ENCODE results near the gene MAPKAPK2. TPM values are rescaled to one million over a fixed set of nuclear protein-coding genes. Genes with fewer than 3 reads are reported as not detected.

MAPKAPK2 gene
- total RNA-seq, 1 donor from 2014 or later: 62.4 TPM

DNA sequence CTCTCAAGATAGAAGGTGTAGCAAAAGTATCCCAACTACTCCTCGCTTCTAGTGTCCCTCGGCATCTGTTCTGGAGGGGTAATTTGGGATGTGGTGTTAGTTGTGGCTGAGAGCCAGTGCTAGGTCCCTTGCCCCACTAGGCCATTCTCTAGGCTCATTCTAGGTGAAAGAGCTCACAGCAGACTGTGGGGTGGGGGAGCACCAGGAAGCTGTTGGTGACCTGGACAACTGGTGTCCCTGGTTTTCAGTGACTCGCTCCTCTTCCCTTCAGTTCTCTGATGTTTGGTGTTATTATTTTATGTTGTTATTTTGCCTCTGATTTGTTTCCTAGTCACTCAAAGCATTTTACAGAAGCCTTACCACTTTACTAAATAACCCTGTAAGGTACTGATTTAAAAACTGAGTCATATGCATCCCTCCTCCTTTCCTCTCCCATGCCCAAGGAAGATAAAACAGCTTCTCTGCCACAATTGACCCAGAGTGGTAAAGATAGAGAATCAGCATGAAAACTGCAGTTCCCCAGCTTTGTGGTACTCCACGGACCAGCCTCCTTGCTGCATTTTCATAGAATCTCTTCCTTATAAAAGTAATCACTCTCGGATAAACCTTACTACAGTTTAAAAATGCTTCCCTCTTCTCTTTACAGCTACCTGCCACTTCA is 35.3 kb upstream of the MAPKAPK2 start:
- no peaks in the 10 kb centered on the region for H3K9me3 Mint-ChIP-seq (ENCODE audit: unreplicated experiment)
- DNase-seq (ENCODE audit: extremely low spot score, unreplicated experiment): no peak
- H3K4me3 Mint-ChIP-seq (ENCODE audit: unreplicated experiment): no peak overlapping the region
- H3K27me3 Mint-ChIP-seq (ENCODE audit: unreplicated experiment): no peaks in the 10 kb centered on the region
- H3K27ac Mint-ChIP-seq (ENCODE audit: unreplicated experiment): no peak overlapping the region
- peaks cover 7% of the 10 kb centered on the region for H3K4me1 Mint-ChIP-seq (ENCODE audit: unreplicated experiment)
- TF ChIP-seq, protein P1, sequence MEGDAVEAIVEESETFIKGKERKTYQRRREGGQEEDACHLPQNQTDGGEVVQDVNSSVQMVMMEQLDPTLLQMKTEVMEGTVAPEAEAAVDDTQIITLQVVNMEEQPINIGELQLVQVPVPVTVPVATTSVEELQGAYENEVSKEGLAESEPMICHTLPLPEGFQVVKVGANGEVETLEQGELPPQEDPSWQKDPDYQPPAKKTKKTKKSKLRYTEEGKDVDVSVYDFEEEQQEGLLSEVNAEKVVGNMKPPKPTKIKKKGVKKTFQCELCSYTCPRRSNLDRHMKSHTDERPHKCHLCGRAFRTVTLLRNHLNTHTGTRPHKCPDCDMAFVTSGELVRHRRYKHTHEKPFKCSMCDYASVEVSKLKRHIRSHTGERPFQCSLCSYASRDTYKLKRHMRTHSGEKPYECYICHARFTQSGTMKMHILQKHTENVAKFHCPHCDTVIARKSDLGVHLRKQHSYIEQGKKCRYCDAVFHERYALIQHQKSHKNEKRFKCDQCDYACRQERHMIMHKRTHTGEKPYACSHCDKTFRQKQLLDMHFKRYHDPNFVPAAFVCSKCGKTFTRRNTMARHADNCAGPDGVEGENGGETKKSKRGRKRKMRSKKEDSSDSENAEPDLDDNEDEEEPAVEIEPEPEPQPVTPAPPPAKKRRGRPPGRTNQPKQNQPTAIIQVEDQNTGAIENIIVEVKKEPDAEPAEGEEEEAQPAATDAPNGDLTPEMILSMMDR (IDR thresholded peaks at IDR 0.05): no peak
- peaks cover 3% of the 10 kb centered on the region for H3K36me3 Mint-ChIP-seq (ENCODE audit: unreplicated experiment)

DNA sequence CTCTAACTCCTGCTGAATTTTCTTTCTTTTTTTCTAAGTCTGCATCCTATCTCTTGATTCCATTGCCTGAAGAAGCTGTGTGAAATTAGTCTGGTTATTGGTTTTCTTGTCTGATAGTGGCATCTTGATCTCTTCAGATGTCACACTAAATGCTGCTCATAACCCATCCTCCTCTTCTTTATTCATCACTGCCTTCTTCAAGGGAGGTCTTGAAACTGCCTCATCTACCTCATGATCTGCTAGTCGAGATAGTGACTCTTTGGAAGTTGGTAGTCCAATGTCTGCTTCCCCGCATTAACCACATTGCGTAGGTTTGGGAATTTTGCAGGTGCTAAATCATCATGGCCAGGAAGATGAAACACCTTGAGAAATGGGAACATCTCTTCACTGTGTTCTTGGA is 33.7 kb upstream of the MAPKAPK2 start:
- TF ChIP-seq, protein P1 (IDR thresholded peaks at IDR 0.05): no peak
- Mint-ChIP-seq H3K27me3 (ENCODE audit: unreplicated experiment) (no peaks in the 10 kb centered on the region), H3K4me1 (ENCODE audit: unreplicated experiment) (peaks cover 20% of the 10 kb centered on the region), H3K9me3 (ENCODE audit: unreplicated experiment) (no peaks in the 10 kb centered on the region), H3K36me3 (ENCODE audit: unreplicated experiment) (peaks cover 3% of the 10 kb centered on the region), H3K27ac (ENCODE audit: unreplicated experiment) (no peak overlapping the region), H3K4me3 (ENCODE audit: unreplicated experiment) (no peak overlapping the region)
- DNase-seq (ENCODE audit: extremely low spot score, unreplicated experiment): no peak

DNA sequence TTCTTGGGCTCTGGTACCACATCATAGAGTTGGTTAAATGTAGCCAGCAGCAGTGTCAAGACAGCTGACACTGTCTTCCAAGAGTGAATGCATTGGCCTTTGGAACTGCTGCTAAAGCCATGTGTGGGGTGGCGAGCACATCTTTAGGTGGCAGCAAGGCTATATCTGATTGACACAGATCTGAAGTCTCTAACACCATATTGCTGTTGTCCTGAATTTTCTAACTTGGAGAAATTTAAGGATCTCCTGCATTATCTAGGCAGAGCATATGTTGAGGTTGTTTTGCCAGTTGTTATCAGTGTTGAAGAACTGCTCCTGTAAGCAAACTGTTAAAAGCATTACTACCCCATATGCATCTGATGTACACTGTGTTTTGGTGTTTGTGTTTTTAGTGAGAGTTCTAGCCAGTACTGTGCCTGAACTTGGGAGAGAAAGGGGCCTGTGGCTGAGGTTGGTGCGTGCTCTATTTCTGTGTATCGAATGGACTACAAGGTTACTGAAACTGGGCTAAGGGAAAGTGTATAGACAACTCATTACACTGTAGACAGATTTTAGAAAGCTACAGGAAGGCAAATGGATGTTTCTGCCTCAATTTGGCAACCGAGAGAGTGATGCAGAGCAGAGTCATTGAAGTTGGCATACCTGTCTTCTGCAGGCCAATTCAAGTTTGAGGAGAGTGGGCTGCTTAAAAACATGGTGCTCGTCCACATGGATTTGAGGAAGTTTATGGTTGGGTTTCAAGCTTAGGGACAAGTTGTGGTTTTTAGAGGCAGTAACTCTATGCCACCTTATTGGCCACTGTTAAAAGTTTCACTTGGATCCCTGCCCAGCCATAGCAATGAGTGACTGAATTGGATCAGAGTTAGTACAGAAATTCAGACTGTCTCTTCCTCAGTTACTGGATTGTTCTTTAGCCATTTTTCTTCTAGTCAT is 32.5 kb upstream of the MAPKAPK2 start:
- H3K4me3 Mint-ChIP-seq (ENCODE audit: unreplicated experiment): no peak overlapping the region
- peaks cover 4% of the 10 kb centered on the region for H3K27me3 Mint-ChIP-seq (ENCODE audit: unreplicated experiment)
- DNase-seq (ENCODE audit: extremely low spot score, unreplicated experiment): no peak
- H3K27ac Mint-ChIP-seq (ENCODE audit: unreplicated experiment): no peak overlapping the region
- H3K4me1 Mint-ChIP-seq (ENCODE audit: unreplicated experiment): peaks cover 20% of the 10 kb centered on the region
- peaks cover 3% of the 10 kb centered on the region for H3K36me3 Mint-ChIP-seq (ENCODE audit: unreplicated experiment)
- TF ChIP-seq, protein P1 (IDR thresholded peaks at IDR 0.05): no peak
- no peaks in the 10 kb centered on the region for H3K9me3 Mint-ChIP-seq (ENCODE audit: unreplicated experiment)

DNA sequence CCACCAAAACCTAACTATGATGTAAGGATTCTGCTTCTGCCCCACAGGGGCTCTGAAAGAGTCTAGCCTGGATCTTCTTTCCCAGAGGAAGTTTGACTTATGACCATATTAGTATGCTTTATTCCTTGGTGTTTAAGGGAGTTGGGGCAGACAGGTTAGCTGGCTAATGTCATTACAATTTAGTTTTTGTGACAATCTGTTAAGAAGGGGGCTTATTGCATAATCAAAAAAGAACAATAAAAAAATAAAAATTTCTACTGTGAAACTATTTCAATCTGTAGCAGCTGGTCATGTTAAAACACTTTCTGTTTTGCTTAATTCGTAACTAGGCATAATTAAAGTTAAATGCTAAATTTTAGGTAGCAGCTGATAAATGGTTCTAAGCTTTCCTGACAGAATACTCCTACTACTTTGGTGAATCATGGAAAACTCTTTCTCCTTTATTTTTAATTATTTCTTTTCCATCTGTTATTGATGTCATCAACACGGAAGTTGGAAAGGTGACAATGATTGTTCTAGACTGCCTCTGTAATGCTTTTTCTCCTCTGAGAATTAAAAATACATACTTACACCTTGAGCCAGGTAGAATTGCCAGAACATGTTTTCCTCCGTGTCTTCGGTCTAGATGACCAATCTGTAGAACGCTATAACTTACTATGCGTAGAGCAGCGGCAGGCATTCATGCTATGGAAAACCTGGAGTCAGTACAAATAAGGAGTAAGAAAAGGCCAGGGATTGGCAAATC is 30.8 kb upstream of the MAPKAPK2 start:
- no peaks in the 10 kb centered on the region for H3K36me3 Mint-ChIP-seq (ENCODE audit: unreplicated experiment)
- no peak overlapping the region for H3K4me3 Mint-ChIP-seq (ENCODE audit: unreplicated experiment)
- peaks cover 20% of the 10 kb centered on the region for H3K4me1 Mint-ChIP-seq (ENCODE audit: unreplicated experiment)
- TF ChIP-seq, protein P1 (IDR thresholded peaks at IDR 0.05): no peak
- peaks cover 19% of the 10 kb centered on the region for H3K27me3 Mint-ChIP-seq (ENCODE audit: unreplicated experiment)
- DNase-seq (ENCODE audit: extremely low spot score, unreplicated experiment): no peak
- no peak overlapping the region for H3K27ac Mint-ChIP-seq (ENCODE audit: unreplicated experiment)
- no peaks in the 10 kb centered on the region for H3K9me3 Mint-ChIP-seq (ENCODE audit: unreplicated experiment)
